Measurements from ENCODE around the gene MNAT1. TPM values are rescaled to one million over a fixed set of nuclear protein-coding genes. Genes with fewer than 3 reads are reported as not detected.
"Not testable (repeated sequence)": the region's sequence is repeated elsewhere in the genome, so short reads cannot be mapped to it uniquely, and the experiment has no call there.

MNAT1 gene
- total and polyA plus RNA-seq, 12 donors, result 13.9 to 35.3 (median 27.2) TPM

DNA sequence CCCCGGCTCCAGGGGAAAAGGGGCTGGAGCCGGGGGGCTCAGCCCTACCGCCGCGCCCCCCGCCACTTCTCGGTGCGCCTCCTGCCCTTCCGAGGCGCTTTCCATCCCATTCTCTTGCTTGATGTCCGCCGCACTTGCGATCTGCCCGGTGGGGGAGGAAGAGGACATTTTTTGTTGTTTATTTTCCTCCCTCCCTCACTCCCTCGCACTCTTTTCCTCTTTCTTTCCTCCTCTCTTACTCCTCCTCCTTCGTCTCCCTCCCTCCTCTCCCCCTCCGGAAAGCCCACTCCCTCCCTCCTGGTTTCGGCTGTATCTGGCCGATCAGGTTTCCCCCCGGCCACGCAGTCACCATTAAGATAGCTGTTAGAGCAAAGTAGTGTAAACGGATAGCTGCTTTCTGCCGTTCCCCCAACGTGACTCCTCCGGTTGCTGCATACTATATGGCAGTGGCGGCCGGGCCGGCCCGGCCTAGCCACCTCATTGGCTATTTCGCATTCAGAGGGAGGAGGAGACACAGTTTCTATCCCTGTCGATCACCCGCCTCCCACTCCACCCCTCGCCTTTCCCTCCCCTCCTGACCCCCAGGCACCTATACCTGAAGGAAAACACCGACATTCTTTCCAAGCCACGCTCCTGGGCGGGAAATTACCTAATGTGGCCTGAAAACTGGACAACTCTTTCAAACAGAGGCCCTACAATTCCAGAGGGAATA, 10.5 kb upstream of the MNAT1 start, which contains the start of gene SIX4:
Gene SIX4 (minus strand): TSS at position 445 of the 712 bp plus-strand sequence. CDS start 277 bp downstream, at position 168.
- Histone ChIP-seq H3K27ac (peak within 1 kb of the TSS in 3 of 10 donors; percentile 21 to 58 (median 54)), H3K27me3 (peaks cover 0 to 99% (median 67%) of the 10 kb centered on the region in 7 donors), H3K4me3 (peak within 1 kb of the TSS; percentile 59 to 80 (median 74)), H3K9me3 (no peaks in the 10 kb centered on the region), H3K36me3 (no peaks in the 10 kb centered on the region), H3K4me1 (peaks cover 0 to 34% (median 19%) of the 10 kb centered on the region in 9 donors)
- ATAC-seq, result peak; percentile 60 to 93 (median 88)
- 1 to 3% methylated on average over 31 to 36 of the region's 36 CpGs for WGBS, 2 donors
- intact Hi-C loops (cut with DNase I), result loop anchor here in 3 of 10 donors (5.0 to 10.0 kb wide), 4 partner anchors 67 to 301 kb away; partner anchors contain the start of genes SLC38A6 (in 2 of the 3) and TRMT5 (in 2 of the 3)
- peak; percentile 41 to 57 for DNase-seq
- TF ChIP-seq CTCF (IDR thresholded peaks at IDR 0.05), result no peak

DNA sequence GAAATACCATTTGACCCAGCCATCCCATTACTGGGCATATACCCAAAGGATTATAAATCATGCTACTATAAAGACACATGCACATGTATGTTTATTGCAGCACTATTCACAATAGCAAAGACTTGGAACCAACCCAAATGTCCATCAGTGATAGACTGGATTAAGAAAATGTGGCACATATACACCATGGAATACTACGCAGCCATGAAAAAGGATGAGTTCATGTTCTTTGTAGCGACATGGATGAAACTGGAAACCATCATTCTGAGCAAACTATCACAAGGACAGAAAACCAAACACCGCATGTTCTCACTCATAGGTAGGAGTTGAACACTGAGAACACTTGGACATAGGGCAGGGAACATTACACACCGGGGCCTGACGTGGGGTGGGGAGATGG, 3.3 kb upstream of the MNAT1 start:
- not testable (repeated sequence) for H3K36me3 ChIP-seq, H3K27ac ChIP-seq, H3K9me3 ChIP-seq, ATAC-seq, DNase-seq, H3K4me3 ChIP-seq
- Histone ChIP-seq H3K27me3 (peaks cover 0 to 55% (median 25%) of the 10 kb centered on the region in 7 donors), H3K4me1 (peaks cover 0 to 19% (median 16%) of the 10 kb centered on the region in 9 donors)
- 95 to 96% methylated on average over 5 of the region's 5 CpGs for WGBS, 2 donors
- intact Hi-C loops (cut with DNase I), result loop anchor here in 2 of 10 donors (10.0 kb wide), 2 partner anchors 254 to 524 kb away; partner anchors contain the start of genes SLC38A6 (in 1 of the 2) and TRMT5 (in 1 of the 2)

DNA sequence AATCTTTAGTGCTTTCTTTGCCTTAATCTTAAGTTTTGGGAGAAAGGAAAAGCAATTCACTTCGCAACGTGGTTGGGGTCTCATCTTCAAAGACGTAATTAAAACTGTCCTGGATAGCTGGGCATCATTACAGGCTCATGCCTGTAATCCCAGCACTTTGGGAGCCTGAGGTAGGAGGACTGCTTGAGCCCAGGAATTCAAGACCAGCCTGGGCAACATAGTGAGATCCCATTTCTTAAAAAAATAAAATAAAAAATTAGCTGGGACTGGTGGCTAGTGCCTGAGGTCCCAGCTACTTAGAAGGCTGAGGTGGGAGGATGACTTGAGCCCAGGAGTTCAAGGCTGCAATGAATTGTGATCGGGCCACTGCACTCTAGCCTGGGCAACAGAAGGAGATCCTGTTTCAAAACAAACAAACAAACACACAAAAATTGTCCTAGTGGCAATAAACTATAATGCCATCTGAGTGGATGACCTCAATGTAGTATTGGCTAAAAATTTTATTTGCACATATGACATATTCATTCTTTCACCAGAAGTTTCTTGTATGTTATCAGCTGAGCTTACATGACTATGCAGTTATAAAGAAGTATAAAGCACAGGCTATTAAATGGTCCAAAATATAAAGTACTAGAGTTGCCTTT, 1.6 kb upstream of the MNAT1 start:
- no peak for ATAC-seq
- Histone ChIP-seq H3K36me3 (no peaks in the 10 kb centered on the region), H3K9me3 (no peaks in the 10 kb centered on the region), H3K27me3 (peaks cover 0 to 38% (median 8%) of the 10 kb centered on the region in 7 donors), H3K27ac (no peak overlapping the region), H3K4me1 (peaks cover 0 to 27% (median 24%) of the 10 kb centered on the region in 9 donors), H3K4me3 (no peak overlapping the region)
- no peak for DNase-seq
- intact Hi-C loops (cut with DNase I), result loop anchor here in 2 of 10 donors (10.0 kb wide), 2 partner anchors 252 to 522 kb away; partner anchors contain the start of genes SLC38A6 (in 1 of the 2) and TRMT5 (in 1 of the 2)
- 65 to 73% methylated on average over 4 of the region's 4 CpGs for WGBS, 2 donors
- no peak for TF ChIP-seq CTCF (IDR thresholded peaks at IDR 0.05)

DNA sequence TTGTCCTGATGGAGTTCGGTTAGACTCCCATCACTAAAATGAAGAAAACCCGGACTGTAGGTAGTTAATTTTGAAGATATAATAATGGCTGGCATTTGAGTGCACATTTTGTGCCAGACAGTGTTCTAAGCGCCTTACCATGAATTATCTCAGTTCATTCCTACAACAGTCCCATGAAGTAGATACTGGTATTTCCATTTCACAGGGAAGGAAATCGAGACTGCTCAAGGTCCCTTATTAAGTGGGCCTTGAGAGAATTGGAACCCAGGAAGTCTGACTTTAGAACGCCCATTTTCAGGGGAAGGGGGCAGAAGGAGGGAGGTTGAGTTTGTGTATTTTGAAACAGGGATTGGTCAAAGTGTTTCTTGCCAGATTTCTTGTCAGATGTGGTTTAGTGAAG, 855 bp downstream of the MNAT1 start:
- H3K4me1 ChIP-seq, result peaks cover 0 to 30% (median 26%) of the 10 kb centered on the region in 9 donors
- no peak for DNase-seq
- intact Hi-C loops (cut with DNase I), result loop anchor here in 2 of 10 donors (10.0 kb wide), 2 partner anchors 249 to 519 kb away; partner anchors contain the start of genes SLC38A6 (in 1 of the 2) and TRMT5 (in 1 of the 2)
- H3K9me3 ChIP-seq, result no peaks in the 10 kb centered on the region
- H3K27ac ChIP-seq, result peak overlapping the region in 5 of 10 donors; percentile 67 to 85 (median 82)
- ATAC-seq, result peak in 2 of 8 donors; percentile 28 to 37
- TF ChIP-seq CTCF (IDR thresholded peaks at IDR 0.05), result no peak
- WGBS, 2 donors, result 14 to 23% methylated on average over 5 of the region's 5 CpGs
- H3K27me3 ChIP-seq, result peaks cover 0 to 23% (median 0%) of the 10 kb centered on the region in 7 donors
- peak overlapping the region; percentile 58 to 96 (median 82) for H3K4me3 ChIP-seq
- H3K36me3 ChIP-seq, result no peaks in the 10 kb centered on the region

Data from heart right ventricle (tissue), 16 donors.